CD1c-positive myeloid dendritic cell (primary cell): ENCODE data around the gene NOL4.

Experiments used
- DNase-seq: peaks from one replicate; pipeline ENCODE4 v3.0.0-alpha.2; 2016; ENCODE audit errors: extremely low spot score

Gene NOL4

GRCh38 chr18:34189656-34190435 lies 34.9 kb downstream of the NOL4 start:
- DNase-seq: no peak
